ENCODE results near the gene MAPKAP1.

Gene MAPKAP1

GRCh38 chr9:125497906-125498305, 209.1 kb downstream of the MAPKAP1 start:
- H3K36me3 ChIP-seq (ENCODE audit: control insufficient read depth in 1 of 2, insufficient read depth in 2 of 2, low read length in 2 of 2), result no peaks in the 10 kb centered on the region
- H3K4me1 ChIP-seq (ENCODE audit: control insufficient read depth in 1 of 2, insufficient read depth in 2 of 2, low read length in 2 of 2), result no peaks in the 10 kb centered on the region
- no peaks in the 10 kb centered on the region for H3K9me3 ChIP-seq (ENCODE audit: control insufficient read depth in 1 of 2, low read length in 2 of 2)
- no peaks in the 10 kb centered on the region for H3K27me3 ChIP-seq (ENCODE audit: low read depth, low read length)
- no peak overlapping the region for H3K4me3 ChIP-seq (ENCODE audit: low read depth in 1 of 2, low read length in 2 of 2)
- peak overlapping the region; percentile 2 for H3K27ac ChIP-seq (ENCODE audit: low read length)

DNA sequence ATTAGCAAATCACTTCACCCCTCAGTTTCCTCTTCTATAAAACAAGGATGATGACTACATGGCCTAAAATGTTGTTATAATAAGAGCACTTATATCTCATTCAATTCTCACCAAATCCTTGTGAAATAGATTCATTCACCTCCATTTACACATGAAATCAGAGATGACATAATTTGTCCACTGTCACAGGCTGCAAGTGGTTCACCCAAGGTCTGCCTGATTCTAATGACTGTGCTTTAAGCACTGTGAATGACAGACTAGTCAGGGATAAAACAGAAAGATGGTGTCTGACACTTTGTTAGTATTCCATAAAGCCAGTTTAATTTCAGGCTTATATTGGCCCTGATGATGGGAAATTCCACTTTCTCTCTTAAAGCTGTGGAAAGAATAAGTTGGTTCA, 209.5 kb downstream of the MAPKAP1 start:
- Histone ChIP-seq H3K27ac (ENCODE audit: low read length) (no peak overlapping the region), H3K27me3 (ENCODE audit: low read depth, low read length) (no peaks in the 10 kb centered on the region), H3K4me1 (ENCODE audit: control insufficient read depth in 1 of 2, insufficient read depth in 2 of 2, low read length in 2 of 2) (no peaks in the 10 kb centered on the region)

DNA sequence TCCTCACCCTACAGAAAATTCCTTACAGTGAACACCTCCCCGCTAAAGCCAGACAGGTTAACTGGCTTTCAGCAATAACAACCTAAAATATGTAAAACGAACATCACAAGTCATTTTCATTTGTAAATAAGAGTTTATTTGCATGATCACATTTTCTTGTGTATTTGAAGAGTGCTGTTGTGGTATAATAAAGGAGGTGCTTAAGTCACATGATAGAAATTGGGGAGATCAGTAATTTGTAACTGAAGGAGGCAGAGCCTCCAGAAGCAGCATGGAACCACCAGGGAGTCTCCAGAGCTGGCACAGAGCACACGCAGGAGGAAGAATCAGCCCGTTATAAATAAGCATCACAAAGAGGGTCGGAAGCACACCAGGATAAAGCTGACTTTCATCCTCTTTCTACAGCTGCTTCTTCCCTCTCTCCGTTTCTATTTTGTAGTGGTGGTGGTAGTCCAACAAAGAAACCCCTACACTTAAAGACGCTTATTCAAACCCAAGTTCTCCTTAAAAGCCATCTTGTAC, 210.6 kb downstream of the MAPKAP1 start:
- no peaks in the 10 kb centered on the region for H3K36me3 ChIP-seq (ENCODE audit: control insufficient read depth in 1 of 2, insufficient read depth in 2 of 2, low read length in 2 of 2)
- H3K27me3 ChIP-seq (ENCODE audit: low read depth, low read length), result no peaks in the 10 kb centered on the region
- no peaks in the 10 kb centered on the region for H3K9me3 ChIP-seq (ENCODE audit: control insufficient read depth in 1 of 2, low read length in 2 of 2)
- H3K27ac ChIP-seq (ENCODE audit: low read length), result no peak overlapping the region
- no peak overlapping the region for H3K4me3 ChIP-seq (ENCODE audit: low read depth in 1 of 2, low read length in 2 of 2)
- no peaks in the 10 kb centered on the region for H3K4me1 ChIP-seq (ENCODE audit: control insufficient read depth in 1 of 2, insufficient read depth in 2 of 2, low read length in 2 of 2)

More for the DNA sequence above, 209.5 kb downstream of the MAPKAP1 start:
- Histone ChIP-seq H3K36me3 (ENCODE audit: control insufficient read depth in 1 of 2, insufficient read depth in 2 of 2, low read length in 2 of 2) (no peaks in the 10 kb centered on the region), H3K4me3 (ENCODE audit: low read depth in 1 of 2, low read length in 2 of 2) (no peak overlapping the region), H3K9me3 (ENCODE audit: control insufficient read depth in 1 of 2, low read length in 2 of 2) (no peaks in the 10 kb centered on the region)

- Histone ChIP-seq H3K27me3 (ENCODE audit: low read depth, low read length) (no peaks in the 10 kb centered on the region), H3K9me3 (ENCODE audit: control insufficient read depth in 1 of 2, low read length in 2 of 2) (no peaks in the 10 kb centered on the region), H3K4me1 (ENCODE audit: control insufficient read depth in 1 of 2, insufficient read depth in 2 of 2, low read length in 2 of 2) (no peaks in the 10 kb centered on the region), H3K36me3 (ENCODE audit: control insufficient read depth in 1 of 2, insufficient read depth in 2 of 2, low read length in 2 of 2) (no peaks in the 10 kb centered on the region), H3K27ac (ENCODE audit: low read length) (no peak overlapping the region), H3K4me3 (ENCODE audit: low read depth in 1 of 2, low read length in 2 of 2) (no peak overlapping the region)
These were observed 211.6 kb downstream of the MAPKAP1 start for GRCh38 chr9:125495172-125496119.

DNA sequence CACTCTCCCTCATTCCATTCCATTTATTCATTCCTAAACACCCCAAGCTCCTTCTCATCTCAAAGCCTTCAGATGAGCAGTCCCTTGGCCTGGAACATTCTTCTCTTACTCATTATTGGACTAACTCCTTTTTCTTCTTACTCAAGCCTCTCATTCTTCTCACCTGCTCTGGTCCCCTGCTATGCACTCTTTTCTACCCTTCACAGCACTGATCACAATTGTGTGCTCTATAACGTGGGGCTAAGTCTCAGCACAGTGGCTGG, 212.4 kb downstream of the MAPKAP1 start:
- Histone ChIP-seq H3K27ac (ENCODE audit: low read length) (no peak overlapping the region), H3K36me3 (ENCODE audit: control insufficient read depth in 1 of 2, insufficient read depth in 2 of 2, low read length in 2 of 2) (no peaks in the 10 kb centered on the region), H3K4me3 (ENCODE audit: low read depth in 1 of 2, low read length in 2 of 2) (no peak overlapping the region)

DNA sequence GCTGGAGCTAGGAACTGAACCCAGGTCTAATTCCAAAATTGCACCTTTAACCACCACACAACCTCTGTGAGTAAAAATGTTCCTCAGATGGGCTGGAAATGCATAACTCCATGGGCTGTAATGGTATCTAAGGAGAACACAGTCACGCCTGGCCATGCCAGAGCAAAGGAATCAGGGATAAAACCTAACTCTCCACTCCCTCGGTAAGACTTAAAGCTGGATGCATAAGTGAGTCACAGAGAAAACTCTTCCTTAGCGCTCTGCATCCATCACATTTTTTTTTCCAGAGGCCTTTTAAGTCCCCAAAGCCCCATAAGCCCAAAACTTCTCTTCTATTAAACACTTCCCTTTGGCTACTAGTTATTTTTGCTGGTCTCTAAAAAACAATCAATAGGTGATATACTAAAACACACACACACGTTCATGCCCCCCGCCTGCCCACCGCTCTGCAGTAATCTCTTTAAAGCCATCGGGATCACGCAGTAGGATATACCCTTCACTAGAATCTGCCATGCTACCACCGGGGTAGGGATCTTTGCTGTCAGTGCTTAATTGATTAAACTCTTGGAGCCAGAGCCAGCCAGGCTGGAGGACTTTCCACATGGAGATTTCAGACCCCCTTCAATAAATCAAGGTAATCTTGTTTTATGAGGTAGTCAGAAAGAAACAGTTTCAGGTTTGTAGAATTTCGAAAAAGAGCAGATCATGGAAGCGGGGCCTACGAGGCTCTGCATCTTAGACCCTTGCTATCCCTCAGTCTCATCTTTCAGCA, 212.9 kb downstream of the MAPKAP1 start:
- no peaks in the 10 kb centered on the region for H3K27me3 ChIP-seq (ENCODE audit: low read depth, low read length)
- no peaks in the 10 kb centered on the region for H3K36me3 ChIP-seq (ENCODE audit: control insufficient read depth in 1 of 2, insufficient read depth in 2 of 2, low read length in 2 of 2)
- H3K9me3 ChIP-seq (ENCODE audit: control insufficient read depth in 1 of 2, low read length in 2 of 2), result no peaks in the 10 kb centered on the region
- H3K4me3 ChIP-seq (ENCODE audit: low read depth in 1 of 2, low read length in 2 of 2), result no peak overlapping the region
- no peak overlapping the region for H3K27ac ChIP-seq (ENCODE audit: low read length)
- H3K4me1 ChIP-seq (ENCODE audit: control insufficient read depth in 1 of 2, insufficient read depth in 2 of 2, low read length in 2 of 2), result no peaks in the 10 kb centered on the region

More for the DNA sequence above, 212.4 kb downstream of the MAPKAP1 start:
- H3K27me3 ChIP-seq (ENCODE audit: low read depth, low read length), result no peaks in the 10 kb centered on the region
- H3K4me1 ChIP-seq (ENCODE audit: control insufficient read depth in 1 of 2, insufficient read depth in 2 of 2, low read length in 2 of 2), result no peaks in the 10 kb centered on the region
- no peaks in the 10 kb centered on the region for H3K9me3 ChIP-seq (ENCODE audit: control insufficient read depth in 1 of 2, low read length in 2 of 2)

- H3K27me3 ChIP-seq (ENCODE audit: low read depth, low read length), result no peaks in the 10 kb centered on the region
- no peak overlapping the region for H3K27ac ChIP-seq (ENCODE audit: low read length)
- no peak overlapping the region for H3K4me3 ChIP-seq (ENCODE audit: low read depth in 1 of 2, low read length in 2 of 2)
- H3K9me3 ChIP-seq (ENCODE audit: control insufficient read depth in 1 of 2, low read length in 2 of 2), result no peaks in the 10 kb centered on the region
- H3K36me3 ChIP-seq (ENCODE audit: control insufficient read depth in 1 of 2, insufficient read depth in 2 of 2, low read length in 2 of 2), result no peaks in the 10 kb centered on the region
- H3K4me1 ChIP-seq (ENCODE audit: control insufficient read depth in 1 of 2, insufficient read depth in 2 of 2, low read length in 2 of 2), result no peaks in the 10 kb centered on the region
These were observed 213.6 kb downstream of the MAPKAP1 start for GRCh38 chr9:125493384-125493783.

DNA sequence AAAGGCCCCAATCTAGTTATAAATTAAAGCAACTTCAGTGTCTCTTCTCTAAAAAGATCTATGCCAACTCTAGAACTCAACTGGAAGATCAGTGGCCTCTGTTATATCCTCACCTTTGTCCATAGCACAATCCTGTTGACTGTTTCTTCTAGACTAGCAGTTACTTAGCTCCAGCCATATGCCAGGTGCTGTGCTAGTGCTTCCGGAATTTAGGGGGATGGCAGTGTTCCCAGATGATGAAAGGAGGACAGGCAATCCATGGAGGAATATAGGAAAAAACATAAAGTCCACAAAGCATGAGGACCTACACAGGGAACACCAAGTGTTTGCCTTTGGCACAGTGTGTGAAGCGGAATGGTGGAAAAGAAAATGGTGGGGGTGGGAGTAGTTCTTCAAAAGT, 214.3 kb downstream of the MAPKAP1 start:
- H3K27ac ChIP-seq (ENCODE audit: low read length), result no peak overlapping the region
- H3K4me3 ChIP-seq (ENCODE audit: low read depth in 1 of 2, low read length in 2 of 2), result no peak overlapping the region
- no peaks in the 10 kb centered on the region for H3K9me3 ChIP-seq (ENCODE audit: control insufficient read depth in 1 of 2, low read length in 2 of 2)
- no peaks in the 10 kb centered on the region for H3K4me1 ChIP-seq (ENCODE audit: control insufficient read depth in 1 of 2, insufficient read depth in 2 of 2, low read length in 2 of 2)
- no peaks in the 10 kb centered on the region for H3K36me3 ChIP-seq (ENCODE audit: control insufficient read depth in 1 of 2, insufficient read depth in 2 of 2, low read length in 2 of 2)
- no peaks in the 10 kb centered on the region for H3K27me3 ChIP-seq (ENCODE audit: low read depth, low read length)

DNA sequence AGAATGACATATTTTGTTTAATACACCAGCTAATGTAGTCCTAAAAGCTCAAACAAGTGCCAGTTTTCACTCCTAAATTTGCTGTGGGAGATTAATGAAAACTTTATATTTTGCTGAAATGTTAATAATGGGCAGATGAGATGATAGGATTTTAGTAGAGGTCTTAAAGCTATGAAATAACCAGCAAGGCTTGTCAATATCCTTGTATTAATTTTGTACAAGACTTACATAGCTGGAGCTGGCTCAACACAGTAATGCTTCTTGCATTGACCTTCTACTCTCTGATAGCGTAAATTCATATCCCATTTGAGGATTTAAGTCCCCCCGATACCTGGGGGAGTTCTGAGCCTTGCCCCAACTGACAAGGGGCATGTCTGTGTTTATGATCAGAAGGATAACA, 219.2 kb downstream of the MAPKAP1 start:
- Histone ChIP-seq H3K9me3 (ENCODE audit: control insufficient read depth in 1 of 2, low read length in 2 of 2) (no peaks in the 10 kb centered on the region), H3K27ac (ENCODE audit: low read length) (no peak overlapping the region)

GRCh38 chr9:125486576-125486975, 220.4 kb downstream of the MAPKAP1 start:
- no peaks in the 10 kb centered on the region for H3K9me3 ChIP-seq (ENCODE audit: control insufficient read depth in 1 of 2, low read length in 2 of 2)
- peaks cover 15 to 19% of the 10 kb centered on the region in 2 donors for H3K4me1 ChIP-seq (ENCODE audit: control insufficient read depth in 1 of 2, insufficient read depth in 2 of 2, low read length in 2 of 2)
- no peak overlapping the region for H3K4me3 ChIP-seq (ENCODE audit: low read depth in 1 of 2, low read length in 2 of 2)
- H3K27ac ChIP-seq (ENCODE audit: low read length), result peak overlapping the region; percentile 56
- no peaks in the 10 kb centered on the region for H3K27me3 ChIP-seq (ENCODE audit: low read depth, low read length)
- H3K36me3 ChIP-seq (ENCODE audit: control insufficient read depth in 1 of 2, insufficient read depth in 2 of 2, low read length in 2 of 2), result no peaks in the 10 kb centered on the region

More for the DNA sequence above, 219.2 kb downstream of the MAPKAP1 start:
- Histone ChIP-seq H3K4me1 (ENCODE audit: control insufficient read depth in 1 of 2, insufficient read depth in 2 of 2, low read length in 2 of 2) (peaks cover 15 to 19% of the 10 kb centered on the region in 2 donors), H3K27me3 (ENCODE audit: low read depth, low read length) (no peaks in the 10 kb centered on the region), H3K4me3 (ENCODE audit: low read depth in 1 of 2, low read length in 2 of 2) (no peak overlapping the region), H3K36me3 (ENCODE audit: control insufficient read depth in 1 of 2, insufficient read depth in 2 of 2, low read length in 2 of 2) (no peaks in the 10 kb centered on the region)

GRCh38 chr9:125486152-125486508, 220.9 kb downstream of the MAPKAP1 start:
- Histone ChIP-seq H3K36me3 (ENCODE audit: control insufficient read depth in 1 of 2, insufficient read depth in 2 of 2, low read length in 2 of 2) (peaks cover 0 to 4% of the 10 kb centered on the region in 2 donors), H3K4me1 (ENCODE audit: control insufficient read depth in 1 of 2, insufficient read depth in 2 of 2, low read length in 2 of 2) (peaks cover 15 to 19% of the 10 kb centered on the region in 2 donors), H3K27me3 (ENCODE audit: low read depth, low read length) (no peaks in the 10 kb centered on the region), H3K9me3 (ENCODE audit: control insufficient read depth in 1 of 2, low read length in 2 of 2) (no peaks in the 10 kb centered on the region), H3K4me3 (ENCODE audit: low read depth in 1 of 2, low read length in 2 of 2) (no peak overlapping the region), H3K27ac (ENCODE audit: low read length) (peak overlapping the region; percentile 56)
